Mucosa of descending colon (tissue), 3 donors: ENCODE data around the gene WFS1. TPM values are rescaled to one million over a fixed set of nuclear protein-coding genes. Genes with fewer than 3 reads are reported as not detected.
A peak's percentile ranks its signal among the peaks of the same experiment; 100 is the strongest.

Experiments used
- ATAC-seq: fragments of 200-7000 bp; cut with Tn5 transposase; one replicate; pipeline ENCODE4 v1.9.1; 2020; ENCODE audit warnings: mild to moderate bottlenecking, moderate library complexity
- DNase-seq, 3 donors: peaks; one replicate each; pipeline ENCODE4 v3.0.0-alpha.2; 2020
- H3K36me3 ChIP-seq: fragments of 200-600 bp; one replicate; pipeline ENCODE4 v1.8.0; 2021; ENCODE audit warnings: low read depth, mild to moderate bottlenecking
- H3K4me1 ChIP-seq: fragments of 200-600 bp; one replicate; pipeline ENCODE4 v1.8.0; 2021; ENCODE audit warnings: low read depth, mild to moderate bottlenecking
- H3K4me3 ChIP-seq: fragments of 200-600 bp; one replicate; pipeline ENCODE4 v1.8.0; 2021; ENCODE audit warnings: mild to moderate bottlenecking
- H3K9me3 ChIP-seq: fragments of 200-600 bp; one replicate; pipeline ENCODE4 v1.8.0; 2021; ENCODE audit warnings: mild to moderate bottlenecking
- CTCF ChIP-seq: fragments of 200-600 bp; IDR thresholded peaks from one replicate; pipeline ENCODE4 v1.8.0; 2022; ENCODE audit warnings: antibody characterized with exemption, mild to moderate bottlenecking
- intact Hi-C, 2 donors: fragments of 100-400 bp; cut with DNase I in 1 of 2; cut with micrococcal nuclease in 1 of 2; formaldehyde crosslinking; loops; one replicate each; pipeline versions ENCODE4 v1.11.0 to v1.11.1; 2022; cut with DNase I, micrococcal nuclease
- total RNA-seq, 3 donors: library from RNA; stranded (reverse); fragmentation: NEBNext Ultra II Directional in 2 of 3; extraction: Animal tissue kit (Norgen Biotek cat#: 25700) in 2 of 3; gene quantifications; one replicate each; pipeline versions ENCODE4 v1.2.1 to v1.2.4, GENCODE V29; 2021 to 2023
- donor health status: DM: no; HTN: no; CAD: no; lungs with moderate emphysema.
- donor health status: DM: no; HTN: no; CAD: no.
- donor health status: DM: no; HTN: yes; CAD: no.

WFS1 gene
- total RNA-seq, 3 donors from 2014 or later = 5.8 to 39.2 (median 14.9) TPM

DNA sequence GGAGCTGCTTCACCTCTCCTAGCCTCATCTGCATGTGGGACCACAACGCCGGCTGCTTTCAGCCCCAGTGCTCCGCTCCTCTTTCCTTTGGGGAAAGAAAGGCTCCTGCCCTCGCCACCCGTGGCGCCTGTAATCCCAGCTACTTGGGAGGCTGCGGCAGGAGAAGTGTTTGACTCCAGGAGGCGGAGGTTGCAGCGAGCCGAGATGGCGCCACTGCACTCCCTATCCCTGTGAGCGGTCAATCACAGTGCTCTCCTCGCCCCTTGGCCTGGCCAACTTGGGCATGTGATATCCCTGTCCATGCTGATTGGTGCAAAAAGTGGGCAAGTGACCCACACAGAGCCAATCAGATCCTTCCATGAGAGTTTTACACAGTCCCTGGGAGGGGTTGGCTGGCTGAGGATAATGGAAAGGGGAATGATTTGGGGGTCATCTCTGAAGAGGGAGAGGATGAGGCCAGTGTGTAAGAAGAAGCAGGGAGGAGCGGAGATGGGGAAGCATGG lies 56.2 kb downstream of the WFS1 start:
- no peak for ATAC-seq

GRCh38 chr4:6326312-6327060 lies 56.8 kb downstream of the WFS1 start:
- Histone ChIP-seq H3K36me3 (no peaks in the 10 kb centered on the region), H3K9me3 (no peaks in the 10 kb centered on the region), H3K4me3 (no peak overlapping the region), H3K4me1 (peaks cover 5% of the 10 kb centered on the region)
- intact Hi-C loops = loop anchor here (5.0 kb wide), 1 partner anchor 74 kb away; no protein-coding TSS in a partner anchor
- DNase-seq (no peak), ATAC-seq (no peak)
- TF ChIP-seq CTCF = no peak

More for the DNA sequence above, 56.2 kb downstream of the WFS1 start:
- no peak overlapping the region for H3K4me3 ChIP-seq
- intact Hi-C loops = loop anchor here (5.0 kb wide), 1 partner anchor 74 kb away; no protein-coding TSS in a partner anchor
- no peak for DNase-seq
- TF ChIP-seq CTCF = no peak
- peaks cover 5% of the 10 kb centered on the region for H3K4me1 ChIP-seq
- H3K9me3 ChIP-seq = no peaks in the 10 kb centered on the region
- H3K36me3 ChIP-seq = no peaks in the 10 kb centered on the region

- H3K4me3 ChIP-seq = no peak overlapping the region
- H3K9me3 ChIP-seq = no peaks in the 10 kb centered on the region
- ATAC-seq (peak; percentile 83), DNase-seq (peak; percentile 76 to 86 (median 80))
- H3K4me1 ChIP-seq = peaks cover 5% of the 10 kb centered on the region
- TF ChIP-seq CTCF = peak; percentile 89
- no peaks in the 10 kb centered on the region for H3K36me3 ChIP-seq
- intact Hi-C loops = loop anchor here (5.0 kb wide), 1 partner anchor 75 kb away; no protein-coding TSS in a partner anchor
These were observed 57.7 kb downstream of the WFS1 start for GRCh38 chr4:6327220-6327917.

GRCh38 chr4:6328526-6328925 lies 58.9 kb downstream of the WFS1 start:
- H3K36me3 ChIP-seq = no peaks in the 10 kb centered on the region
- no peak for ATAC-seq
- no peak for TF ChIP-seq CTCF
- peaks cover 5% of the 10 kb centered on the region for H3K4me1 ChIP-seq
- no peak for DNase-seq
- intact Hi-C loops = loop anchor here (5.0 kb wide), 1 partner anchor 76 kb away; no protein-coding TSS in a partner anchor
- no peak overlapping the region for H3K4me3 ChIP-seq
- H3K9me3 ChIP-seq = no peaks in the 10 kb centered on the region

DNA sequence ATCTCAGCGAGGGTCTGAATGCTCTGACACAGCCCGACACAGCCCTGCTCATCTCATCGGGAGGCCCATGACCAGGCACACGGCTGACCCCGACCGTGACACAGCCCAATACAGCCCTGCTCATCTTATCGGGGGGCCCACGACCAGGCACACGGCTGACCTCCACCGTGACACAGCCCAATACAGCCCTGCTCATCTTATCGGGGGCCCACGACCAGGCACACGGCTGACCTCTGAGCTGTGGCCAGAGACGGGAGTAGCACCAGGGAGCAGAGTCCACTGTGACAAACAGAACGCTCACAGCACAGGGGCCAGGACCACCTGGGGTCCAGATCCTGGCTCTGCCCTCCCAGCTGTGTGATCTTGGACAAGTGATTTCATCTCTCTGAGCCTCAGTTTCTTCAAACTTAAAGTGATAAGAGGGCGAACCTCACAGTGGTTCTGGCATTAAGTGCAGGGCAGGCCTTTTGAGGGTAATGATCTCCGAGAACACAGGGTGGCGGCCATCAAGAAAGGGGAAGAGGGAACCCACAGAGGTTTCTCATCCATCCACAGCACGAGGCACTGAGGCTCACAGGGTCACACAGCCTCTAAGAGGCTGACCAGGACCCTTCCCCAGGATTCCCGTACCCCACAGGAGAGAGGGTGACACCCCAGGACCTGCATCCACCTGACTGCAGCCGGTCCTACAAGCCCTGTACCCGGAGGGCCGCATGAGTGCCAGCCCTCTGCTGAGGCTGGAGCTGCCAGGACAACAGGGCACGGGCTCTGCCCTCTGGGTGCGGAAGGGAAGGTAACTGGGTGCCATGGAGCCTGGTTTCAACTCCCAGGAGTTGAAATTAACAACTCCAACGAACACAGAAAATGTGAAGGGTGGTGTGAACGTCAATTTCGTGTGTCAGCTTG lies 60.1 kb downstream of the WFS1 start:
- DNase-seq (no peak), ATAC-seq (no peak)
- H3K36me3 ChIP-seq = no peaks in the 10 kb centered on the region
- no peaks in the 10 kb centered on the region for H3K9me3 ChIP-seq
- intact Hi-C loops = loop anchor here (5.0 kb wide), 1 partner anchor 77 kb away; no protein-coding TSS in a partner anchor
- TF ChIP-seq CTCF = no peak
- no peak overlapping the region for H3K4me3 ChIP-seq
- H3K4me1 ChIP-seq = peaks cover 5% of the 10 kb centered on the region
